Mesenchymal stem cell (in vitro differentiated cells and primary cell): ENCODE data around the gene USP30.
"Not testable (repeated sequence)": the region's sequence is repeated elsewhere in the genome, so short reads cannot be mapped to it uniquely, and the experiment has no call there.

ENCODE experiments used
- DNase-seq: peaks from one replicate; pipeline ENCODE4 v3.0.0-alpha.2; 2013
- H2AFZ ChIP-seq: one replicate; pipeline ENCODE4 v1.6.1; 2013; ENCODE audit warnings: low read depth, mild to moderate bottlenecking, control low read depth, inconsistent platforms, low read length, moderate library complexity
- H2AK5ac ChIP-seq: 2 replicates; pipeline ENCODE4 v1.6.1; 2013; ENCODE audit warnings: low read length, moderate library complexity, mild to moderate bottlenecking, inconsistent platforms; ENCODE audit not compliant: severe bottlenecking
- H2BK120ac ChIP-seq: one replicate; pipeline ENCODE4 v1.6.1; 2013; ENCODE audit warnings: low read depth, mild to moderate bottlenecking, inconsistent platforms, low read length, moderate library complexity
- H2BK12ac ChIP-seq, 2 experiments: one replicate each; pipeline ENCODE4 v1.6.1; 2013; ENCODE audit warnings: inconsistent platforms in 2 of 2, low read length in 2 of 2, mild to moderate bottlenecking in 2 of 2, moderate library complexity in 2 of 2, control low read depth in 1 of 2
- H2BK15ac ChIP-seq: one replicate; pipeline ENCODE4 v1.6.1; 2013; ENCODE audit warnings: mild to moderate bottlenecking, low read depth, inconsistent platforms; ENCODE audit not compliant: poor library complexity, severe bottlenecking
- H2BK5ac ChIP-seq: 2 replicates; pipeline ENCODE4 v1.6.1; 2013; ENCODE audit warnings: low read depth, mild to moderate bottlenecking, low read length, control low read depth, inconsistent platforms; ENCODE audit not compliant: poor library complexity, severe bottlenecking
- H3K14ac ChIP-seq, 2 experiments: one replicate each; pipeline ENCODE4 v1.6.1; 2013; ENCODE audit warnings: inconsistent platforms in 2 of 2, low read length in 2 of 2, control low read depth in 1 of 2, mild to moderate bottlenecking in 1 of 2, moderate library complexity in 1 of 2
- H3K18ac ChIP-seq, 2 experiments: one replicate each; pipeline ENCODE4 v1.6.1; 2013; ENCODE audit warnings: inconsistent platforms in 2 of 2, low read length in 2 of 2, control low read depth in 1 of 2, low read depth in 1 of 2, mild to moderate bottlenecking in 1 of 2
- H3K23ac ChIP-seq, 2 experiments: one replicate each; pipeline ENCODE4 v1.6.1; 2013; ENCODE audit warnings: inconsistent platforms in 2 of 2, low read length in 2 of 2, mild to moderate bottlenecking in 2 of 2, moderate library complexity in 2 of 2, control low read depth in 1 of 2
- H3K27ac ChIP-seq: 2 replicates; pipeline ENCODE4 v1.5.1; 2013; ENCODE audit warnings: mild to moderate bottlenecking, moderate library complexity, low read length, control low read depth, inconsistent platforms; ENCODE audit not compliant: poor library complexity, severe bottlenecking
- H3K27me3 ChIP-seq, 2 experiments: 2 replicates each; pipeline versions ENCODE4 v1.6.1 to v1.7.0; 2013; ENCODE audit warnings: low read length in 2 of 2, mild to moderate bottlenecking in 2 of 2, moderate library complexity in 2 of 2, control low read depth in 1 of 2, inconsistent platforms in 1 of 2; ENCODE audit not compliant: control insufficient read depth in 1 of 2, insufficient read depth in 1 of 2
- H3K36me3 ChIP-seq, 2 experiments: 2 replicates each; pipeline versions ENCODE4 v1.6.1 to v1.7.0; 2013; ENCODE audit warnings: low read length in 2 of 2, control low read depth in 1 of 2, inconsistent platforms in 1 of 2, low read depth in 1 of 2, mild to moderate bottlenecking in 1 of 2; ENCODE audit not compliant: insufficient read depth in 2 of 2, control insufficient read depth in 1 of 2
- H3K4ac ChIP-seq, 2 experiments: one replicate each; pipeline ENCODE4 v1.6.1; 2013; ENCODE audit warnings: inconsistent platforms in 2 of 2, low read length in 2 of 2, mild to moderate bottlenecking in 2 of 2, moderate library complexity in 2 of 2, control low read depth in 1 of 2, low read depth in 1 of 2
- H3K4me1 ChIP-seq: 2 replicates; pipeline ENCODE4 v1.6.1; 2013; ENCODE audit warnings: low read depth, low read length, control low read depth; ENCODE audit not compliant: control insufficient read depth, insufficient read depth
- H3K4me2 ChIP-seq: 2 replicates; pipeline ENCODE4 v1.6.1; 2013; ENCODE audit warnings: low read length, mild to moderate bottlenecking, inconsistent platforms; ENCODE audit not compliant: poor library complexity, severe bottlenecking
- H3K4me3 ChIP-seq, 2 experiments: 2 replicates each; pipeline versions ENCODE4 v1.5.1 to v1.7.0; 2013; ENCODE audit warnings: low read length in 2 of 2, mild to moderate bottlenecking in 2 of 2, control low read depth in 1 of 2, low read depth in 1 of 2; ENCODE audit not compliant: insufficient read depth in 1 of 2
- H3K79me1 ChIP-seq: replicated peaks from 2 replicates; pipeline ENCODE4 v1.6.1; 2013; ENCODE audit warnings: mild to moderate bottlenecking, control low read depth, low read length, inconsistent platforms; ENCODE audit not compliant: poor library complexity, severe bottlenecking
- H3K9ac ChIP-seq: 2 replicates; pipeline ENCODE4 v1.7.0; 2013; ENCODE audit warnings: mild to moderate bottlenecking, low read length, moderate library complexity
- H3K9me3 ChIP-seq: 2 replicates; pipeline ENCODE4 v1.7.0; 2013; ENCODE audit warnings: mild to moderate bottlenecking, low read length; ENCODE audit not compliant: control insufficient read depth
- H4K8ac ChIP-seq: one replicate; pipeline ENCODE4 v1.6.1; 2013; ENCODE audit warnings: inconsistent platforms, mild to moderate bottlenecking, low read length, moderate library complexity
- H4K91ac ChIP-seq: one replicate; pipeline ENCODE4 v1.6.1; 2013; ENCODE audit warnings: mild to moderate bottlenecking, low read length, inconsistent platforms
- WGBS: methylation state at CpG from one replicate; pipeline ENCODE4 v1.1.7; 2013; ENCODE audit warnings: mixed read lengths; 5-methylcytosine and 5-hydroxymethylcytosine counted together

USP30 gene

GRCh38 chr12:109028624-109029023 is 23.8 kb upstream of the USP30 start:
- H3K4me1 ChIP-seq, DNase-seq, H3K36me3 ChIP-seq, H3K9ac ChIP-seq, H2BK12ac ChIP-seq, H3K9me3 ChIP-seq, H2BK5ac ChIP-seq, H4K91ac ChIP-seq, H3K23ac ChIP-seq, H3K18ac ChIP-seq, H3K27me3 ChIP-seq, H2BK120ac ChIP-seq, H3K79me1 ChIP-seq, H4K8ac ChIP-seq, H2AFZ ChIP-seq, H3K4me2 ChIP-seq, H2BK15ac ChIP-seq, H3K27ac ChIP-seq, H3K4ac ChIP-seq, H3K14ac ChIP-seq, H2AK5ac ChIP-seq, H3K4me3 ChIP-seq: not testable (repeated sequence)
- WGBS, result 73% methylated on average over 2 of the region's 3 CpGs

GRCh38 chr12:109029411-109029810 is 23.0 kb upstream of the USP30 start:
- 74% methylated on average over 2 of the region's 2 CpGs for WGBS

DNA sequence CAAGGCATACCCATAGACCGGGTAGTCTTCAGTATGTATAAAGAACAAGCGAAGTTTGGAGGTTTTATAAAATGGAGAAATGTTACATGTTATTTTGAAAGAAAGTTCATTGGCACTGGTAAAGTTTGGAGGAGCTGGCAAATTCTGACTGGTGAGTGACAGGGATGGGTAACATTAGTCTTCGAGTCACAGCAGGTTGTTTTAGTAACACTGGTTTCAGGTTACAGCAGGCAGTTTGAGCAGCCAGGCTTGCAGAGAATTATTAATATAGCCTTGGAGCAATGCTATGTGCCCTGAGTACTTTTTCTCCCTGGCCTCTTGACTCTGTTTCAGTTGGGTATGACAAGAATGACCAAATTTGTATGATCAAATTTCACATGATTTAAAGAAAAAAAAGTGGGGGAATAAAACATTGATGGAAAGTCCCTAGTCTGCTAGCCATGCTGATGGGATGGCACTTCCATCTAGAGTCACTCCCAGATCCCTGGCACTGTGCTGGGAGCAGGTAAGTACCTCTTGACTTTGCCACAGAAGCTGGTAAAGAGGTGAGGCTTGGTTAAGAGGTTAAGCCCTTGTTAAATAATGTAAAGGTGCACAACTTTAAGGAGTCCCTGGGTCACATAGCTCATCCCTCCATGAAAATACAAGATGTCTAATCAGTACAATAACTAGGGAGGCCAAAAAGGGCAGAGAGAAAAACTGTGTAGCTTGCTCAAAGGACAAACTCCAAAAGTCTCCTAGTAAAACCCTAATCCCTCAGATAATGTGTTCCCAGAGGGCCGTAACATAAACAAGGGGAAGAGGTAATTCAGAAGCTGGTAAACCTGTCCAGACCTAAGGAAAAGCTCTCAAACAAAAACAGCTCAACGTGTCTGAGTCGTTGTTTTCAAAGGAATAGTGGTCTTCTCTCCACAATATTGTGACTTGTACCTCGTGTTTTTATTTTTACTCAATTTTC is 18.9 kb upstream of the USP30 start:
- H3K27me3 ChIP-seq, result peaks cover 7 to 8% of the 10 kb centered on the region in 2 experiments
- peaks cover 4% of the 10 kb centered on the region for H3K9me3 ChIP-seq
- WGBS, result 53% methylated on average over 4 of the region's 7 CpGs

More at GRCh38 chr12:109029411-109029810, 23.0 kb upstream of the USP30 start:
- no peak for DNase-seq
- H3K9me3 ChIP-seq, result no peaks in the 10 kb centered on the region
- H3K4me3 ChIP-seq, result no peak overlapping the region
- no peak overlapping the region for H3K27ac ChIP-seq
- no peak overlapping the region for H2AFZ ChIP-seq
- H3K4me1 ChIP-seq, result no peaks in the 10 kb centered on the region
- no peak overlapping the region for H2BK120ac ChIP-seq
- H3K36me3 ChIP-seq, result no peaks in the 10 kb centered on the region
- H3K23ac ChIP-seq, result no peak overlapping the region
- no peak overlapping the region for H2BK15ac ChIP-seq
- H4K8ac ChIP-seq, result no peak overlapping the region
- H4K91ac ChIP-seq, result no peak overlapping the region
- no peak overlapping the region for H2BK5ac ChIP-seq
- H3K9ac ChIP-seq, result no peak overlapping the region
- no peak overlapping the region for H2BK12ac ChIP-seq
- H2AK5ac ChIP-seq, result no peak overlapping the region
- no peaks in the 10 kb centered on the region for H3K79me1 ChIP-seq
- peaks cover 7 to 8% of the 10 kb centered on the region in 2 experiments for H3K27me3 ChIP-seq
- H3K4ac ChIP-seq, result no peak overlapping the region
- no peak overlapping the region for H3K14ac ChIP-seq
- no peak overlapping the region for H3K4me2 ChIP-seq
- H3K18ac ChIP-seq, result no peak overlapping the region

DNA sequence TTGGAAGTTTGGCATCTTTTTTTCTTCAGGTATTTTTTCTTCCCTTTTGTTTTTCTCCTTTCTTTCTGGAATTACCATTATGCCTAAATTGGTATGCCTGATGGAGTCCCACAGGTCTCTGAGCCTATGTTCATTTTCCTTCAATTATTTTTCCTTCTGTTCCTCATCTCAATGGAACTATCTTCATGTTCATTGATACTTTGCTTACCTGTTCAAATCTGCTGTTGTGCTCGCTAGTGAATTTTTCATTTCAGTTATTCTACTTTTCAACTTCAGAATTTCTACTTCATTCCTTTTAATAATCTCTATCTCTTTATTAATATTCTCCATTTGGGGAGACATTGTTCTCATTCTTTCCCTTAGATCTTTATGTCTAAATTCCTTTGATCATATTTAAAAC is 15.4 kb upstream of the USP30 start:
- Histone ChIP-seq H3K18ac (no peak overlapping the region), H2BK120ac (no peak overlapping the region), H2AFZ (no peak overlapping the region), H2BK5ac (no peak overlapping the region), H4K8ac (no peak overlapping the region), H3K14ac (no peak overlapping the region), H3K27me3 (peaks cover 0 to 7% of the 10 kb centered on the region in 2 experiments), H2AK5ac (no peak overlapping the region), H3K4me2 (no peak overlapping the region), H3K4me1 (no peaks in the 10 kb centered on the region), H3K9ac (no peak overlapping the region), H2BK12ac (no peak overlapping the region), H3K4ac (no peak overlapping the region), H3K79me1 (no peaks in the 10 kb centered on the region), H3K36me3 (no peaks in the 10 kb centered on the region), H2BK15ac (no peak overlapping the region), H3K23ac (no peak overlapping the region), H3K9me3 (peaks cover 15% of the 10 kb centered on the region), H3K27ac (no peak overlapping the region), H4K91ac (no peak overlapping the region), H3K4me3 (no peak overlapping the region)
- DNase-seq, result no peak
- WGBS, result no CpG with 5 or more reads among the region's 1 CpG

More for the DNA sequence above, 18.9 kb upstream of the USP30 start:
- Histone ChIP-seq H3K4ac (no peak overlapping the region), H3K4me1 (no peaks in the 10 kb centered on the region), H2AFZ (no peak overlapping the region), H2BK15ac (no peak overlapping the region), H3K9ac (no peak overlapping the region), H3K79me1 (no peaks in the 10 kb centered on the region), H2AK5ac (no peak overlapping the region), H3K27ac (no peak overlapping the region), H3K4me2 (no peak overlapping the region), H3K14ac (no peak overlapping the region), H3K23ac (no peak overlapping the region), H4K91ac (no peak overlapping the region), H3K18ac (no peak overlapping the region), H3K4me3 (no peak overlapping the region), H2BK120ac (no peak overlapping the region), H2BK12ac (no peak overlapping the region), H2BK5ac (no peak overlapping the region), H3K36me3 (no peaks in the 10 kb centered on the region), H4K8ac (no peak overlapping the region)
- DNase-seq, result no peak
